ENCODE measurements around the gene CEP76.

The CEP76 gene

GRCh38 chr18:12702221-12703095, at the start of gene CEP76, which contains the start of gene PSMG2:
CEP76 (minus strand) TSS chr18:12702723; CDS start chr18:12702548, 175 bp downstream.
PSMG2 (plus strand) TSS chr18:12703042; CDS start chr18:12703108, 66 bp downstream.
- peak; percentile 92 for DNase-seq

- no peak for DNase-seq
Measured at GRCh38 chr18:12751891-12752290, 49.4 kb upstream of the CEP76 start.

- DNase-seq, result no peak
Measured at GRCh38 chr18:12751503-12751884, 49.0 kb upstream of the CEP76 start.

GRCh38 chr18:12750715-12751502, 48.4 kb upstream of the CEP76 start:
- DNase-seq, result no peak

- no peak for DNase-seq
Measured at GRCh38 chr18:12750076-12750714, 47.7 kb upstream of the CEP76 start.

GRCh38 chr18:12749121-12749520, 46.6 kb upstream of the CEP76 start:
- no peak for DNase-seq

GRCh38 chr18:12748671-12749070, 46.1 kb upstream of the CEP76 start:
- DNase-seq, result no peak

GRCh38 chr18:12747530-12748315, 45.2 kb upstream of the CEP76 start:
- no peak for DNase-seq

- DNase-seq, result no peak
Measured at GRCh38 chr18:12745095-12745795, 42.7 kb upstream of the CEP76 start.

- no peak for DNase-seq
Measured at GRCh38 chr18:12744103-12744502, 41.6 kb upstream of the CEP76 start.

GRCh38 chr18:12742453-12742852, 39.9 kb upstream of the CEP76 start:
- DNase-seq, result no peak

- DNase-seq, result no peak
Measured at GRCh38 chr18:12741351-12741750, 38.8 kb upstream of the CEP76 start.

- DNase-seq, result no peak
Measured at GRCh38 chr18:12737243-12737902, 34.9 kb upstream of the CEP76 start.

- DNase-seq, result peak; percentile 73
Measured at GRCh38 chr18:12726774-12727550, 24.4 kb upstream of the CEP76 start.

GRCh38 chr18:12726331-12726730, 23.8 kb upstream of the CEP76 start:
- no peak for DNase-seq

GRCh38 chr18:12722731-12723130, 20.2 kb upstream of the CEP76 start:
- no peak for DNase-seq

- DNase-seq, result no peak
Measured at GRCh38 chr18:12721495-12722275, 19.2 kb upstream of the CEP76 start.

GRCh38 chr18:12711446-12711845, 8.9 kb upstream of the CEP76 start:
- DNase-seq, result no peak

- DNase-seq, result no peak
Measured at GRCh38 chr18:12703664-12704063, 1.1 kb upstream of the CEP76 start.

GRCh38 chr18:12703096-12703567, 609 bp upstream of the CEP76 start:
- no peak for DNase-seq
